NCI-H1930 (cell line): ENCODE measurements around the gene RBM19.

Source experiments
- DNase-seq, 2 experiments: peaks; one replicate each; lab custom pipeline; 2025; lab: John Stamatoyannopoulos, UW

Gene RBM19

DNA sequence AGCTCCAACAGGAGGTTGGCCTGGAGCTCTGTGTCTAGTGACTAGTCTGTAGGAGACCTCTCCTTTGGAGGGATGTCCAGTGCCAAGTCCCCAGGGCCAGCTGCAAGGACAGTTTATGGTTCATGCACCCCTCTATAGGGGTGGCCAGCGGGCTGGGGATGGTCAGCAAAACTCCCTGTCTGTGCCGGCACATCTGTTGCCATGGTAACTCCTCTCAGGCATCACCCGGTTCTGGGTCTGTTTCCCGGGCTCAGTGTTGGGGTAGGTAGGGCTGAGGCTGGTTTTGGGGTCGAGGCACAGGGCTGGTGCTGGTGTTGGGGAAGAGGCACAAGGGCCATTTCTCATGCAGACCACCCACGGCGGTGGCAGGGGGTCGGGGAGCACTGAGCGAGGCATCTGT lies 196.8 kb downstream of the RBM19 start:
- no peak for DNase-seq

DNA sequence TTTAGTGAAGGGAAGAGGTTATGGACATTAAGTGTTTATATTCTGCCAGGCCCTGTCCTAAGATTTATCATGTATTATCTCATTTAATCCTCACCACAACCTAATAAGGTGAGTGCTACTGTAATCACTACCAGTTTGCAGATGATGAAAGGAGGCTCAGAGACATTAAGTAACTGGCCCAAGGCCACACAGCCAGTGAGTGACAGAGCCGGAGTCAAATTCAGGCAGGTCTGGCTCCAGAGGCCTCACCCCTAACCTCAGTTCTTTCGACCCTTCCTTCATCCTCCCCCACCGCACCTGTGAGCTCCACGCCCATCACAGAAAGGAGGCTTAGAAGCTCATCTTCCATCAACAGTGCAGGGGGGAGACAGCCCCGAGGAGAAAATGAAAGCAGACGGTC lies 197.3 kb downstream of the RBM19 start:
- no peak for DNase-seq

DNA sequence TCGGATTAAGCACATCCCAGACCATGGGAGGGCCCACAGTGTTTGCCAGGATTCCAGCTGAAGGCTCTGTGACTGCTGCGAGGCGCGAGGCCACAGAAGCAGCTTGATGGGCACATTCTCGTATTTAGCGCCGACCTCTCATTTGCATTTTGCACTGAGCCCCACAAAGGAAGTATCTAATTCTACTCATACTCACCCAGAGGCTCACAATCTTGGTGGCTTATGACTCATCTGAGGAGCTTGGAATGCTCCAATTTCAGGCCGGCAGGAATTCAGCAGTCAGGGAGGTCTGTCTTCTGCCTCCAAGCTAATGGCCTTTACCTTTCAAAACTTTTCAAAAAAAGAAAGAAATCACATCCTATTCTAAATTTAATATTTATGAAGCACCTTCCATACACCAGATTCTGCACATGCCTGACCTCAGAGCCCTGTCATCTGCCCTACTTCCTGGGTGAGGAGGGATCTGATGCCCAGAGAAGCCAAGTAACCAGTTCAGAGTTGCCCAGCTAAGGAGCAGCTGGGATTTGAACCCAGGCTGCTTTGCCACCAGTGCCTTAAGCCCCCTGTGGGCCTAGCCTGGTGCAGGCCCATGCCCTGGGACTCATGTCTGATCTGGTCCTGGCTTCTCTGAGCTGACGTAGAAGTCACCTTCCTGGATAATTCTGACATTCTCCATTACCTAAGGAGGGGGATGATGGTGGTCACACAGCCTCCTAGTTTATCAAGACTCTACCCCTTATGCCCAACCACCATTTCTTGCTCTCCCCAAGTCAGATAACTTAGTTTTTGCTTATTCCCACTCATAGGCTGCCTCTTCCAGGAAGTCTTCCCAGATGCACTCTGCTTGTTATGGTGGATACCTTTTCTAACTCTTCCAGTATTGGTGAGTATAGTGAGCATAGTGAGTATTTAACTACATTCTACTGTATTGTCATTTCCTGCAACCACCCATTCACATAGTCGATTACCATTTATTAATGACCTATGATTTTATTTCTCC lies 198.9 kb downstream of the RBM19 start:
- no peak for DNase-seq
